Measurements from ENCODE around the gene CHGA.

DNA sequence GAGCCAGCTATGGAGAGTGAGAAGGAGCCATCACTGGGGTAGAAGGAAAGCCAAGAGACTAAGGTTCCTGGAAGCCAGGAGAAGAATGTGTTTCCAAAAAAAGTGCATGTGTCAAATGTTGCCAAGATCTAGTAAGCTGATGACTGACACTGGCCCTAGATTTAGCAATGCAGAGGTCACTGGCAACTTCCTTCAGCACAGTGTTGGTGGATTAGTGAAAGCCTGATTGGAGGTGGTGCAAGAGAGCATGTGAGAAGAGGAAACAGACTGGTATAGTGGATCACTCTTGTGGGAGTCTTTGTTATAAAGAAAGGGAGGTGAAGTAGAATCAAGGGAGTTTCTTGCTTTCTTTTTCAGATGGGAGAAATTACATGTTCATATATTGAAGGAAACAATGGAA is 34.1 kb upstream of the CHGA start:
- TF ChIP-seq, protein P1, sequence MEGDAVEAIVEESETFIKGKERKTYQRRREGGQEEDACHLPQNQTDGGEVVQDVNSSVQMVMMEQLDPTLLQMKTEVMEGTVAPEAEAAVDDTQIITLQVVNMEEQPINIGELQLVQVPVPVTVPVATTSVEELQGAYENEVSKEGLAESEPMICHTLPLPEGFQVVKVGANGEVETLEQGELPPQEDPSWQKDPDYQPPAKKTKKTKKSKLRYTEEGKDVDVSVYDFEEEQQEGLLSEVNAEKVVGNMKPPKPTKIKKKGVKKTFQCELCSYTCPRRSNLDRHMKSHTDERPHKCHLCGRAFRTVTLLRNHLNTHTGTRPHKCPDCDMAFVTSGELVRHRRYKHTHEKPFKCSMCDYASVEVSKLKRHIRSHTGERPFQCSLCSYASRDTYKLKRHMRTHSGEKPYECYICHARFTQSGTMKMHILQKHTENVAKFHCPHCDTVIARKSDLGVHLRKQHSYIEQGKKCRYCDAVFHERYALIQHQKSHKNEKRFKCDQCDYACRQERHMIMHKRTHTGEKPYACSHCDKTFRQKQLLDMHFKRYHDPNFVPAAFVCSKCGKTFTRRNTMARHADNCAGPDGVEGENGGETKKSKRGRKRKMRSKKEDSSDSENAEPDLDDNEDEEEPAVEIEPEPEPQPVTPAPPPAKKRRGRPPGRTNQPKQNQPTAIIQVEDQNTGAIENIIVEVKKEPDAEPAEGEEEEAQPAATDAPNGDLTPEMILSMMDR (IDR thresholded peaks at IDR 0.05): no peak
- TF ChIP-seq ZFX (IDR thresholded peaks at IDR 0.05; ENCODE audit: borderline replicate concordance): no peak
